Trophoblast cell (in vitro differentiated cells and primary cell): ENCODE measurements around the gene RNF130.

Source experiments
- DNase-seq, 2 donors: peaks; one replicate each; pipeline ENCODE4 v3.0.0-alpha.2; 2016
- H2AFZ ChIP-seq: 2 replicates; pipeline ENCODE4 v1.6.1; 2013; ENCODE audit warnings: low read length, moderate library complexity, mild to moderate bottlenecking; ENCODE audit not compliant: insufficient read depth, poor library complexity
- H2AK5ac ChIP-seq: 2 replicates; pipeline ENCODE4 v1.6.1; 2013; ENCODE audit warnings: mild to moderate bottlenecking, low read length
- H2BK120ac ChIP-seq: 2 replicates; pipeline ENCODE4 v1.6.1; 2013; ENCODE audit warnings: low read length, mild to moderate bottlenecking, moderate library complexity; ENCODE audit not compliant: insufficient read depth, poor library complexity
- H2BK12ac ChIP-seq: 2 replicates; pipeline ENCODE4 v1.6.1; 2013; ENCODE audit warnings: mild to moderate bottlenecking, low read length, moderate library complexity
- H2BK5ac ChIP-seq: 2 replicates; pipeline ENCODE4 v1.6.1; 2013; ENCODE audit warnings: low read length, low read depth, moderate library complexity, mild to moderate bottlenecking; ENCODE audit not compliant: poor library complexity
- H3K14ac ChIP-seq: 2 replicates; pipeline ENCODE4 v1.6.1; 2013; ENCODE audit warnings: mild to moderate bottlenecking, low read length
- H3K18ac ChIP-seq: 2 replicates; pipeline ENCODE4 v1.6.1; 2013; ENCODE audit warnings: mild to moderate bottlenecking, low read length
- H3K23ac ChIP-seq: 2 replicates; pipeline ENCODE4 v1.6.1; 2013; ENCODE audit warnings: low read length
- H3K27ac ChIP-seq: 2 replicates; pipeline ENCODE4 v1.5.1; 2013; ENCODE audit warnings: low read depth, mild to moderate bottlenecking, inconsistent platforms, low read length, moderate library complexity
- H3K27me3 ChIP-seq: 2 replicates; pipeline ENCODE4 v1.6.1; 2013; ENCODE audit warnings: inconsistent platforms, mild to moderate bottlenecking, low read length, moderate library complexity; ENCODE audit not compliant: insufficient read depth
- H3K36me3 ChIP-seq, 2 experiments: 1 replicate in 1 of 2; 2 replicates in 1 of 2; pipeline ENCODE4 v1.6.1; 2013; ENCODE audit warnings: low read length in 2 of 2, mild to moderate bottlenecking in 2 of 2, moderate library complexity in 1 of 2; ENCODE audit not compliant: insufficient read depth in 2 of 2, control insufficient read depth in 1 of 2
- H3K4ac ChIP-seq: 2 replicates; pipeline ENCODE4 v1.6.1; 2013; ENCODE audit warnings: low read depth, mild to moderate bottlenecking, low read length, moderate library complexity
- H3K4me1 ChIP-seq, 2 experiments: 1 replicate in 1 of 2; 2 replicates in 1 of 2; pipeline ENCODE4 v1.6.1; 2013; ENCODE audit warnings: low read length in 2 of 2, mild to moderate bottlenecking in 2 of 2, moderate library complexity in 1 of 2; ENCODE audit not compliant: insufficient read depth in 2 of 2, control insufficient read depth in 1 of 2
- H3K4me2 ChIP-seq: 2 replicates; pipeline ENCODE4 v1.6.1; 2013; ENCODE audit warnings: inconsistent platforms, mild to moderate bottlenecking, low read length, moderate library complexity
- H3K4me3 ChIP-seq: 2 replicates; pipeline ENCODE4 v1.5.1; 2013; ENCODE audit warnings: mild to moderate bottlenecking, low read depth, low read length, inconsistent platforms
- H3K79me1 ChIP-seq: one replicate; pipeline ENCODE4 v1.6.1; 2013; ENCODE audit warnings: low read length
- H3K79me2 ChIP-seq: 2 replicates; pipeline ENCODE4 v1.6.1; 2013; ENCODE audit warnings: low read length, mild to moderate bottlenecking; ENCODE audit not compliant: control insufficient read depth, insufficient read depth, poor library complexity
- H3K9ac ChIP-seq: 2 replicates; pipeline ENCODE4 v1.6.1; 2013; ENCODE audit warnings: mild to moderate bottlenecking, low read length
- H3K9me3 ChIP-seq: 2 replicates; pipeline ENCODE4 v1.6.1; 2013; ENCODE audit warnings: low read depth, mild to moderate bottlenecking, control low read depth, inconsistent platforms, low read length; ENCODE audit not compliant: insufficient read depth
- H4K12ac ChIP-seq: 2 replicates; pipeline ENCODE4 v1.6.1; 2013; ENCODE audit warnings: low read depth, mild to moderate bottlenecking, low read length, moderate library complexity
- H4K8ac ChIP-seq: 2 replicates; pipeline ENCODE4 v1.6.1; 2013; ENCODE audit warnings: low read depth, mild to moderate bottlenecking, low read length, moderate library complexity
- H4K91ac ChIP-seq: one replicate; pipeline ENCODE4 v1.6.1; 2013; ENCODE audit warnings: low read depth, mild to moderate bottlenecking, low read length, moderate library complexity
- WGBS: extraction: QIAGEN DNeasy Blood & Tissue Kit; methylation state at CpG from one replicate; pipeline ENCODE4 v1.1.7; 2013; ENCODE audit warnings: missing lambda C conversion rate; ENCODE audit not compliant: insufficient read length, insufficient coverage; ENCODE audit errors: extremely low coverage; 5-methylcytosine and 5-hydroxymethylcytosine counted together

The RNF130 gene

GRCh38 chr5:180100621-180101450, 29.3 kb upstream of the RNF130 start:
- Histone ChIP-seq H3K14ac (no peak overlapping the region), H3K9ac (no peak overlapping the region), H4K91ac (no peak overlapping the region), H4K12ac (no peak overlapping the region), H4K8ac (no peak overlapping the region), H3K4me1 (no peaks in the 10 kb centered on the region), H2AFZ (no peak overlapping the region), H3K27me3 (no peaks in the 10 kb centered on the region), H2BK5ac (no peak overlapping the region), H3K18ac (no peak overlapping the region), H3K4ac (no peak overlapping the region), H3K27ac (no peak overlapping the region), H3K4me3 (no peak overlapping the region), H3K79me1 (no peaks in the 10 kb centered on the region), H3K79me2 (no peaks in the 10 kb centered on the region), H3K23ac (no peak overlapping the region), H3K4me2 (no peak overlapping the region), H2BK12ac (no peak overlapping the region), H3K9me3 (peaks cover 5% of the 10 kb centered on the region), H2AK5ac (no peak overlapping the region), H2BK120ac (no peak overlapping the region), H3K36me3 (no peaks in the 10 kb centered on the region)
- WGBS = no CpG with 5 or more reads among the region's 29 CpGs
- no peak for DNase-seq

GRCh38 chr5:180099733-180100611, 28.4 kb upstream of the RNF130 start:
- H3K4me2 ChIP-seq = no peak overlapping the region

GRCh38 chr5:180098991-180099732, 27.6 kb upstream of the RNF130 start:
- WGBS = no CpG with 5 or more reads among the region's 18 CpGs
- no peak overlapping the region for H2BK120ac ChIP-seq
- H3K36me3 ChIP-seq = no peaks in the 10 kb centered on the region
- H2AK5ac ChIP-seq = no peak overlapping the region
- no peak overlapping the region for H3K14ac ChIP-seq
- no peak overlapping the region for H3K4me3 ChIP-seq
- H3K27me3 ChIP-seq = no peaks in the 10 kb centered on the region
- no peak overlapping the region for H3K18ac ChIP-seq
- no peak overlapping the region for H3K9ac ChIP-seq
- no peak overlapping the region for H3K27ac ChIP-seq
- H3K23ac ChIP-seq = no peak overlapping the region
- H3K4me1 ChIP-seq = no peaks in the 10 kb centered on the region
- no peak overlapping the region for H4K12ac ChIP-seq
- no peak overlapping the region for H2AFZ ChIP-seq
- H2BK12ac ChIP-seq = no peak overlapping the region
- H3K9me3 ChIP-seq = peaks cover 5% of the 10 kb centered on the region
- H3K4ac ChIP-seq = no peak overlapping the region
- H2BK5ac ChIP-seq = no peak overlapping the region
- no peak overlapping the region for H3K4me2 ChIP-seq
- H4K91ac ChIP-seq = no peak overlapping the region
- H3K79me1 ChIP-seq = no peaks in the 10 kb centered on the region
- H4K8ac ChIP-seq = no peak overlapping the region
- H3K79me2 ChIP-seq = no peaks in the 10 kb centered on the region
- no peak for DNase-seq

More at GRCh38 chr5:180099733-180100611, 28.4 kb upstream of the RNF130 start:
- Histone ChIP-seq H4K91ac (no peak overlapping the region), H3K9me3 (peaks cover 5% of the 10 kb centered on the region), H3K27ac (no peak overlapping the region), H2BK5ac (no peak overlapping the region), H3K4me1 (no peaks in the 10 kb centered on the region), H2BK12ac (no peak overlapping the region), H3K23ac (no peak overlapping the region), H3K4me3 (no peak overlapping the region), H3K18ac (no peak overlapping the region), H3K27me3 (no peaks in the 10 kb centered on the region), H2AFZ (no peak overlapping the region), H3K79me1 (no peaks in the 10 kb centered on the region), H3K79me2 (no peaks in the 10 kb centered on the region), H2AK5ac (no peak overlapping the region), H4K12ac (peak overlapping the region; percentile 46), H4K8ac (no peak overlapping the region), H3K4ac (no peak overlapping the region), H3K36me3 (no peaks in the 10 kb centered on the region), H2BK120ac (no peak overlapping the region), H3K14ac (no peak overlapping the region), H3K9ac (no peak overlapping the region)
- no peak for DNase-seq
- no CpG with 5 or more reads among the region's 18 CpGs for WGBS

- no CpG with 5 or more reads among the region's 8 CpGs for WGBS
- Histone ChIP-seq H3K9ac (no peak overlapping the region), H2AFZ (no peak overlapping the region), H3K9me3 (peaks cover 5% of the 10 kb centered on the region), H3K79me1 (no peaks in the 10 kb centered on the region), H2BK12ac (no peak overlapping the region), H4K12ac (no peak overlapping the region), H3K36me3 (no peaks in the 10 kb centered on the region), H3K14ac (no peak overlapping the region), H3K79me2 (no peaks in the 10 kb centered on the region), H4K8ac (no peak overlapping the region), H3K4me3 (no peak overlapping the region), H3K27me3 (no peaks in the 10 kb centered on the region), H3K4me1 (no peaks in the 10 kb centered on the region), H3K27ac (no peak overlapping the region), H4K91ac (no peak overlapping the region), H3K23ac (no peak overlapping the region), H3K4ac (no peak overlapping the region), H2BK120ac (no peak overlapping the region), H2AK5ac (no peak overlapping the region), H2BK5ac (no peak overlapping the region), H3K4me2 (no peak overlapping the region), H3K18ac (no peak overlapping the region)
- DNase-seq = no peak
Observed at GRCh38 chr5:180098526-180098925, 27.0 kb upstream of the RNF130 start.
